Fibroblast of lung (primary cell): ENCODE measurements around the gene SEPTIN2. TPM values are rescaled to one million over a fixed set of nuclear protein-coding genes. Genes with fewer than 3 reads are reported as not detected.
A peak's percentile ranks its signal among the peaks of the same experiment; 100 is the strongest.

ENCODE experiments used
- DNase-seq, 2 donors: peaks; one replicate each; pipeline versions ENCODE4 v3.0.0 to v3.0.0-alpha.2; 2010; ENCODE audit warnings: low read depth in 2 of 2
- H2AFZ ChIP-seq: 2 replicates; pipeline ENCODE4 v1.5.1; 2012; ENCODE audit warnings: low read length, control low read depth, inconsistent platforms
- H3K27ac ChIP-seq: 2 replicates; pipeline ENCODE4 v1.5.1; 2011; ENCODE audit warnings: low read length, control low read depth; ENCODE audit not compliant: insufficient read depth
- H3K27me3 ChIP-seq: 2 replicates; pipeline ENCODE4 v1.5.1; 2011; ENCODE audit warnings: mild to moderate bottlenecking, low read length; ENCODE audit not compliant: control insufficient read depth, insufficient read depth
- H3K36me3 ChIP-seq: 2 replicates; pipeline ENCODE4 v1.5.1; 2011; ENCODE audit warnings: low read length; ENCODE audit not compliant: control insufficient read depth, insufficient read depth
- H3K4me1 ChIP-seq: 2 replicates; pipeline ENCODE4 v1.5.1; 2011; ENCODE audit warnings: low read length; ENCODE audit not compliant: control insufficient read depth, insufficient read depth; ENCODE audit errors: extremely low read depth
- H3K4me2 ChIP-seq: 2 replicates; pipeline ENCODE4 v1.5.1; 2011; ENCODE audit warnings: low read length, control low read depth; ENCODE audit not compliant: insufficient read depth; ENCODE audit errors: extremely low read depth
- H3K4me3 ChIP-seq, 4 experiments: fragments of 200-600 bp in 1 of 4; sonication (generic) in 1 of 4; replicated peaks in 1 of 4; 2 replicates each; pipeline ENCODE4 v1.5.1; 2011 to 2016; ENCODE audit warnings: low read length in 4 of 4, low read depth in 3 of 4, mild to moderate bottlenecking in 3 of 4, control low read depth in 2 of 4, inconsistent platforms in 1 of 4, mixed read lengths in 1 of 4; ENCODE audit not compliant: insufficient read depth in 1 of 4; ENCODE audit errors: control extremely low read depth in 1 of 4
- H3K79me2 ChIP-seq: 2 replicates; pipeline ENCODE4 v1.5.1; 2012; ENCODE audit warnings: mild to moderate bottlenecking, low read length, inconsistent platforms; ENCODE audit not compliant: control insufficient read depth, insufficient read depth
- H3K9ac ChIP-seq: 2 replicates; pipeline ENCODE4 v1.5.1; 2011; ENCODE audit warnings: mild to moderate bottlenecking, low read length, control low read depth; ENCODE audit not compliant: insufficient read depth
- H3K9me3 ChIP-seq: 2 replicates; pipeline ENCODE4 v1.5.1; 2012; ENCODE audit warnings: low read depth, low read length; ENCODE audit not compliant: control insufficient read depth, insufficient read depth
- H4K20me1 ChIP-seq: 2 replicates; pipeline ENCODE4 v1.5.1; 2011; ENCODE audit warnings: low read length; ENCODE audit not compliant: control insufficient read depth, insufficient read depth; ENCODE audit errors: extremely low read depth
- EZH2 ChIP-seq: IDR thresholded peaks from 2 replicates; pipeline ENCODE4 v1.5.1; 2012; ENCODE audit warnings: low read length, control low read depth, mild to moderate bottlenecking; ENCODE audit errors: missing control alignments
- polyA plus RNA-seq, 2 donors: library from polyadenylated mRNA; depleted of rRNA in 1 of 2; stranded (reverse) in 1 of 2; unstranded in 1 of 2; fragments of >200 nt; gene quantifications; 2 replicates each; pipeline ENCODE4 v1.2.1, GENCODE V29; 2011 to 2012; ENCODE audit warnings: missing spikeins in 1 of 2
- total RNA-seq: library from RNA; depleted of rRNA; stranded (reverse); fragments of >200 nt; gene quantifications from 2 replicates; pipeline ENCODE4 v1.2.1, GENCODE V29; 2014
- TF ChIP-seq, protein P1 (sequence below), 2 donors: IDR thresholded peaks in 1 of 2; conservative IDR thresholded peaks in 1 of 2; 1 replicate in 1 of 2; 2 replicates in 1 of 2; pipeline ENCODE4 v1.5.1; 2011 to 2012; ENCODE audit warnings: low read length in 2 of 2, control low read depth in 1 of 2, inconsistent platforms in 1 of 2, low read depth in 1 of 2, mild to moderate bottlenecking in 1 of 2

SEPTIN2 gene
- total and polyA plus RNA-seq, 2 donors (not counting 1 experiment from before 2014, with no cell fraction given): 403 to 927 TPM

DNA sequence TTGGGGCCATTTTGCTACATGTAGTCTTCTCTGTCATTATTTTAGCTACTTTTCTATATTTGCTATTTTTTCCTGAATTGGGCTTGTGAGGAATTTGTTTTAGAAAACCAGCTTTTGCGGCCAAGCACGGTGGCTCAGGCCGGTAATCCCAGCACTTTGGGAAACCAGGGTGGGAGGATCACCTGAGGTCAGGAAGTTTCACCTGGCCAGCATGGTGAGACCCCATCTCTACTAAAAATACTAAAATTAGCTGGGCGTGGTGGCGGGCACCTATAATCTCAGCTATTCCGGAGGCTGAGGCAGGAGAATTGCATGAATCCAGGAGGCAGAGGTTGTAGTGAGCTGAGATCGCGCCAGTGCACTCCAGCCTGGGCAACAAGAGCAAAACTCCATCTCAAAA, 4.7 kb downstream of the SEPTIN2 start:
- Histone ChIP-seq H3K9ac (no peak overlapping the region), H3K4me3 (no peak overlapping the region), H2AFZ (no peak overlapping the region), H3K4me2 (peak overlapping the region; percentile 61), H3K27ac (no peak overlapping the region), H4K20me1 (no peaks in the 10 kb centered on the region), H3K27me3 (no peaks in the 10 kb centered on the region), H3K4me1 (peaks cover 2% of the 10 kb centered on the region), H3K79me2 (peaks cover 95% of the 10 kb centered on the region), H3K9me3 (no peaks in the 10 kb centered on the region), H3K36me3 (peaks cover 2% of the 10 kb centered on the region)
- no peak for TF ChIP-seq EZH2
- TF ChIP-seq, protein P1, sequence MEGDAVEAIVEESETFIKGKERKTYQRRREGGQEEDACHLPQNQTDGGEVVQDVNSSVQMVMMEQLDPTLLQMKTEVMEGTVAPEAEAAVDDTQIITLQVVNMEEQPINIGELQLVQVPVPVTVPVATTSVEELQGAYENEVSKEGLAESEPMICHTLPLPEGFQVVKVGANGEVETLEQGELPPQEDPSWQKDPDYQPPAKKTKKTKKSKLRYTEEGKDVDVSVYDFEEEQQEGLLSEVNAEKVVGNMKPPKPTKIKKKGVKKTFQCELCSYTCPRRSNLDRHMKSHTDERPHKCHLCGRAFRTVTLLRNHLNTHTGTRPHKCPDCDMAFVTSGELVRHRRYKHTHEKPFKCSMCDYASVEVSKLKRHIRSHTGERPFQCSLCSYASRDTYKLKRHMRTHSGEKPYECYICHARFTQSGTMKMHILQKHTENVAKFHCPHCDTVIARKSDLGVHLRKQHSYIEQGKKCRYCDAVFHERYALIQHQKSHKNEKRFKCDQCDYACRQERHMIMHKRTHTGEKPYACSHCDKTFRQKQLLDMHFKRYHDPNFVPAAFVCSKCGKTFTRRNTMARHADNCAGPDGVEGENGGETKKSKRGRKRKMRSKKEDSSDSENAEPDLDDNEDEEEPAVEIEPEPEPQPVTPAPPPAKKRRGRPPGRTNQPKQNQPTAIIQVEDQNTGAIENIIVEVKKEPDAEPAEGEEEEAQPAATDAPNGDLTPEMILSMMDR (conservative IDR thresholded peaks at IDR 0.05 in 1 of 2, IDR thresholded peaks at IDR 0.05 in 1 of 2; ENCODE audit: low read depth in 1 of 2, low read length in 2 of 2): no peak
- DNase-seq: no peak

DNA sequence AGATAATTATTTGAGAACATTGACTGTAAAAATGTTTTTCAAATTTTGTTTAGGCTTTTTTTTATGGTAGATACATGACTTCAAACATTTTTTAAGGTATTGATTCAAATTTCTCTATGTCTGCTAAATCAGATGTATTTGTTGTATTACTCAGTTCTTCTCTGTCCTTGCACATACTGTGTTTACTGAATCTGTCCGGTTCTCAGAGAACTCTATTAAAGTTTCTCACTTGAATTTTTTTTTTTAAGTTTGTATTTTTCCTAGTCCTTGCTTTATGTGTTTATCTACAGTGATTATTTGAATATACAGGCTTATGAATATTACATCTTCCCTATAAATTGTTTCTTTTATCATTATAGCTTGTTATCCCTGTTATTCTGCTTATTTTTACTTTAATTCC, 5.3 kb downstream of the SEPTIN2 start:
- no peak for DNase-seq
- Histone ChIP-seq H2AFZ (no peak overlapping the region), H3K27ac (no peak overlapping the region), H3K27me3 (no peaks in the 10 kb centered on the region), H3K9me3 (no peaks in the 10 kb centered on the region), H3K79me2 (peaks cover 98% of the 10 kb centered on the region), H3K4me3 (peak overlapping the region in 2 of 4 experiments; percentile 1 to 27), H3K4me2 (peak overlapping the region; percentile 61), H3K4me1 (peaks cover 2% of the 10 kb centered on the region), H3K36me3 (peaks cover 2% of the 10 kb centered on the region), H4K20me1 (no peaks in the 10 kb centered on the region), H3K9ac (no peak overlapping the region)
- TF ChIP-seq, protein P1 (conservative IDR thresholded peaks at IDR 0.05 in 1 of 2, IDR thresholded peaks at IDR 0.05 in 1 of 2; ENCODE audit: low read depth in 1 of 2, low read length in 2 of 2): no peak
- TF ChIP-seq EZH2: no peak

DNA sequence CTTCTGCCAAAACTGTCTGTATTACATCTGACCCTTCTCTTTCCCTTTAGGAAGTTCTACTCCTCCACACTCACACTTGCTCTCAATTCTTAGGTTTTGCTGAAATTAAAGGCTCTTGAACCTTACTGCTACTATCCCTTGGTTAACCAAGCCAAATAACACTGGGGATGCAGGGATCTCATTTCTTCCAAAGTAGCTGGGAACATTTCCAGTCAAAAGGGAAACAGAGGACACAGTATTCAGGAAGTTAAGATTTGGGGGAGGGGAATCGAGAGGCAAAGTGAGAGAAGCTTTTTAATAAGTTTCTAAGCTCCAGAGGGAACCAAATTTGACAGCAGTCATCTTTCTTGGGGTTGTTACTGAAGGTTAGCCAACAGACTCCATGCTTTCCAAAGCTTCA, 6.2 kb downstream of the SEPTIN2 start:
- no peaks in the 10 kb centered on the region for H4K20me1 ChIP-seq
- DNase-seq: no peak
- H3K36me3 ChIP-seq: peaks cover 5% of the 10 kb centered on the region
- TF ChIP-seq EZH2: no peak
- TF ChIP-seq, protein P1 (conservative IDR thresholded peaks at IDR 0.05 in 1 of 2, IDR thresholded peaks at IDR 0.05 in 1 of 2; ENCODE audit: low read depth in 1 of 2, low read length in 2 of 2): no peak
- peaks cover 93% of the 10 kb centered on the region for H3K79me2 ChIP-seq
- no peak overlapping the region for H3K4me2 ChIP-seq
- no peak overlapping the region for H3K9ac ChIP-seq
- peaks cover 2% of the 10 kb centered on the region for H3K4me1 ChIP-seq
- H3K27ac ChIP-seq: no peak overlapping the region
- H3K9me3 ChIP-seq: no peaks in the 10 kb centered on the region
- no peak overlapping the region for H3K4me3 ChIP-seq
- H3K27me3 ChIP-seq: no peaks in the 10 kb centered on the region
- H2AFZ ChIP-seq: no peak overlapping the region
